Measurements from ENCODE around the gene ORMDL3.

Gene ORMDL3

GRCh38 chr17:39916918-39917317 is 10.5 kb downstream of the ORMDL3 start:
- TF ChIP-seq CTCF (IDR thresholded peaks at IDR 0.05), result no peak
- Histone ChIP-seq H3K27ac (no peak overlapping the region), H3K36me3 (peaks cover 3 to 44% (median 27%) of the 10 kb centered on the region in 3 donors), H3K27me3 (no peaks in the 10 kb centered on the region), H3K9me3 (no peaks in the 10 kb centered on the region), H3K4me1 (no peaks in the 10 kb centered on the region), H3K4me3 (no peak overlapping the region)
- no peak for DNase-seq
- intact Hi-C loops (cut with DNase I; ENCODE audit: low total_unique reads), result no loop called here

- no peak overlapping the region for H3K4me3 ChIP-seq
Measured at GRCh38 chr17:39915559-39915958, 11.8 kb downstream of the ORMDL3 start.

DNA sequence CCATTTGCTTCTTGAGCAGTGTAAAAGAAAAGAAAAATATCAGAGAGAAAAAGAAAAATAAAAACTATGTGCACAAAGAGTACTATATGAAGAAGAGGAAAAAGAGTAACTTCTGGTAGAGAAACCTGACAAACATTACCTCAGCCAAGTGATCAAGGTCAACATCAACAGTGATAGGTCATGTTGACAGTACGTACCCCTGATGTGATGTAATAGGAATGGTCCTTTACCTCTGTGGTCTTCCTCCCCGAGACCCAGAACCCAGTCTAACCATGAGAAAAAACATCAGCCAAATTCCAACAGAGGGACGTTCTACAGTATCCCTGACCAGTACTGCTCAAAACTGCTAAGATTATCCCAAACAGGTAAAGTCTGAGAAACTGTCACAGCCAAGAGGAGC is 13.4 kb downstream of the ORMDL3 start:
- Histone ChIP-seq H3K27me3 (no peaks in the 10 kb centered on the region), H3K36me3 (peaks cover 6 to 45% (median 13%) of the 10 kb centered on the region in 3 donors), H3K9me3 (no peaks in the 10 kb centered on the region), H3K4me3 (no peak overlapping the region), H3K4me1 (no peaks in the 10 kb centered on the region), H3K27ac (no peak overlapping the region)
- intact Hi-C loops (cut with DNase I; ENCODE audit: low total_unique reads), result no loop called here
- no peak for TF ChIP-seq CTCF (IDR thresholded peaks at IDR 0.05)
- no peak for DNase-seq

More at GRCh38 chr17:39915559-39915958, 11.8 kb downstream of the ORMDL3 start:
- no peak for TF ChIP-seq CTCF (IDR thresholded peaks at IDR 0.05)
- H3K27ac ChIP-seq, result no peak overlapping the region
- no peaks in the 10 kb centered on the region for H3K9me3 ChIP-seq
- no peaks in the 10 kb centered on the region for H3K27me3 ChIP-seq
- no peak for DNase-seq
- H3K36me3 ChIP-seq, result peaks cover 0 to 44% (median 14%) of the 10 kb centered on the region in 3 donors
- H3K4me1 ChIP-seq, result no peaks in the 10 kb centered on the region
- intact Hi-C loops (cut with DNase I; ENCODE audit: low total_unique reads), result no loop called here

DNA sequence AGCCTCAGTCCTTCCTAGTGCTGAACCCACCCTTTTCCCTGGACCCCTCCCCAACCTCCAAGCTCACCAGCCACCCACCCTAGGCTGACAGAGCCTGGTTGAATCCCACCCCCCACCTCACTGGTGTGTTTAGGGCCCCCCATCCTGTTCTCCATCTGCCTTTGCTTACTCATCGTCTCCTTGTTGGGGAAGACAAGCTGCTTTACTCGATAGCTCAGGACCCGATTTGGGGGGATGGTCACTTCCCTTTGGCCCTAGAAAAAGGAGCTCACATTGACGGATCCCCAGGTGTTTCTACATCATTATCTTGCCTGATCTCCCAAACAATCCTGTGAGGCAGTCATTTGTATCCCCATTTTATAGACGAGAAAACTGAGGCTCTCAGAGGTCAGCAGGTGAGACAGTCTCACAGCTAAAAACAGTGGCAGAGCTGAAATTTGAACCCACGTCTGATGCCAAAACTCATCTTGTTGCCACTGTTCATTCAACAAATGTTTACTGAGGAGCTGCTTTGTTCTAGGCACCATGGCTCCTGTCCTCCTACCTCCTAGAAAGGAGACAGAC is 18.5 kb downstream of the ORMDL3 start:
- Histone ChIP-seq H3K4me1 (no peaks in the 10 kb centered on the region), H3K9me3 (no peaks in the 10 kb centered on the region), H3K27ac (no peak overlapping the region), H3K27me3 (no peaks in the 10 kb centered on the region), H3K4me3 (no peak overlapping the region), H3K36me3 (peaks cover 6 to 50% (median 9%) of the 10 kb centered on the region in 3 donors)
- DNase-seq, result no peak
- intact Hi-C loops (cut with DNase I; ENCODE audit: low total_unique reads), result no loop called here
- TF ChIP-seq CTCF (IDR thresholded peaks at IDR 0.05), result no peak

DNA sequence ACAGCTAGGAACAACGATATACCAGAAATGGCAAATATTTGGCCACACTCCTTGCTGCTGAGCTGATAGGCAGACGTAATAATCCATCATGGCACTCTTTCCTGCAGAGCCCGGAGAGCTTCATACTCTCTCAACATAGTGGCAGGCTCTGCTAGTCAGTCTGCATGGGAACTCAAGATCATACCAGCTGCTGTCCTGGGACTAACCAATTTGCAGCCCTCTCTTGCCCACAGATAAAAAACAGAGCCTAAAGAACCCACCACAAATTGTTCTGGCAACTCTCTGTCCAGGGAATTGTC is 22.5 kb downstream of the ORMDL3 start:
- H3K27ac ChIP-seq, result no peak overlapping the region
- intact Hi-C loops (cut with DNase I; ENCODE audit: low total_unique reads), result no loop called here

More for the DNA sequence above, 22.5 kb downstream of the ORMDL3 start:
- Histone ChIP-seq H3K4me3 (no peak overlapping the region), H3K27me3 (no peaks in the 10 kb centered on the region), H3K4me1 (no peaks in the 10 kb centered on the region), H3K36me3 (peaks cover 6 to 24% (median 6%) of the 10 kb centered on the region in 3 donors), H3K9me3 (no peaks in the 10 kb centered on the region)
- DNase-seq, result no peak
- no peak for TF ChIP-seq CTCF (IDR thresholded peaks at IDR 0.05)

Data from tibial artery (tissue), 4 donors.